AG10803 (cell line): ENCODE results near the gene TACR2.

Experiments used
- DNase-seq: peaks from one replicate; pipeline ENCODE4 v3.0.0; 2010; ENCODE audit warnings: low read depth
- H3K4me3 ChIP-seq: 2 replicates; pipeline ENCODE4 v1.5.1; 2011; ENCODE audit warnings: mild to moderate bottlenecking, low read length, control low read depth
- CTCF ChIP-seq: conservative IDR thresholded peaks from 2 replicates; pipeline ENCODE4 v1.5.1; 2011; ENCODE audit warnings: mild to moderate bottlenecking, low read length, control low read depth, inconsistent platforms

Gene TACR2

GRCh38 chr10:69416695-69417094, at the start of gene TACR2:
Gene TACR2, minus strand, starts transcription at chr10:69416918. Its CDS starts 595 bp downstream, at chr10:69416323.
- no peak within 1 kb of the TSS for H3K4me3 ChIP-seq

GRCh38 chr10:69466158-69466490, 49.4 kb upstream of the TACR2 start:
- no peak for DNase-seq
- no peak for TF ChIP-seq CTCF
- H3K4me3 ChIP-seq = no peak overlapping the region

More at GRCh38 chr10:69416695-69417094, at the start of gene TACR2:
- no peak for DNase-seq
- TF ChIP-seq CTCF = no peak

- H3K4me3 ChIP-seq = no peak overlapping the region
- DNase-seq = no peak
- no peak for TF ChIP-seq CTCF
These were observed 48.9 kb upstream of the TACR2 start for GRCh38 chr10:69465457-69466157.

- DNase-seq = no peak
- no peak for TF ChIP-seq CTCF
- H3K4me3 ChIP-seq = no peak overlapping the region
These were observed 48.2 kb upstream of the TACR2 start for GRCh38 chr10:69464801-69465401.

GRCh38 chr10:69464401-69464800, 47.7 kb upstream of the TACR2 start:
- no peak overlapping the region for H3K4me3 ChIP-seq
- no peak for DNase-seq
- TF ChIP-seq CTCF = no peak

- DNase-seq = no peak
- no peak overlapping the region for H3K4me3 ChIP-seq
- no peak for TF ChIP-seq CTCF
These were observed 47.2 kb upstream of the TACR2 start for GRCh38 chr10:69463886-69464285.

- no peak for TF ChIP-seq CTCF
- no peak overlapping the region for H3K4me3 ChIP-seq
These were observed 44.7 kb upstream of the TACR2 start for GRCh38 chr10:69461243-69462025.

More at GRCh38 chr10:69461243-69462025, 44.7 kb upstream of the TACR2 start:
- DNase-seq = no peak
